Measurements from ENCODE around the gene LDLRAP1. TPM values are rescaled to one million over a fixed set of nuclear protein-coding genes. Genes with fewer than 3 reads are reported as not detected.

The LDLRAP1 gene
- total and polyA plus RNA-seq, 7 donors: 9.1 to 35.8 (median 17.4) TPM

GRCh38 chr1:25546193-25546592 lies 2.8 kb downstream of the LDLRAP1 start:
- no peak overlapping the region for H3K27ac ChIP-seq
- H3K27me3 ChIP-seq: no peaks in the 10 kb centered on the region
- TF ChIP-seq, protein P1, sequence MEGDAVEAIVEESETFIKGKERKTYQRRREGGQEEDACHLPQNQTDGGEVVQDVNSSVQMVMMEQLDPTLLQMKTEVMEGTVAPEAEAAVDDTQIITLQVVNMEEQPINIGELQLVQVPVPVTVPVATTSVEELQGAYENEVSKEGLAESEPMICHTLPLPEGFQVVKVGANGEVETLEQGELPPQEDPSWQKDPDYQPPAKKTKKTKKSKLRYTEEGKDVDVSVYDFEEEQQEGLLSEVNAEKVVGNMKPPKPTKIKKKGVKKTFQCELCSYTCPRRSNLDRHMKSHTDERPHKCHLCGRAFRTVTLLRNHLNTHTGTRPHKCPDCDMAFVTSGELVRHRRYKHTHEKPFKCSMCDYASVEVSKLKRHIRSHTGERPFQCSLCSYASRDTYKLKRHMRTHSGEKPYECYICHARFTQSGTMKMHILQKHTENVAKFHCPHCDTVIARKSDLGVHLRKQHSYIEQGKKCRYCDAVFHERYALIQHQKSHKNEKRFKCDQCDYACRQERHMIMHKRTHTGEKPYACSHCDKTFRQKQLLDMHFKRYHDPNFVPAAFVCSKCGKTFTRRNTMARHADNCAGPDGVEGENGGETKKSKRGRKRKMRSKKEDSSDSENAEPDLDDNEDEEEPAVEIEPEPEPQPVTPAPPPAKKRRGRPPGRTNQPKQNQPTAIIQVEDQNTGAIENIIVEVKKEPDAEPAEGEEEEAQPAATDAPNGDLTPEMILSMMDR (IDR thresholded peaks at IDR 0.05): no peak
- TF ChIP-seq POLR2A (IDR thresholded peaks at IDR 0.05) (no peak), EP300 (IDR thresholded peaks at IDR 0.05) (no peak), POLR2AphosphoS5 (IDR thresholded peaks at IDR 0.05) (no peak)
- H3K4me3 ChIP-seq: no peak overlapping the region
- intact Hi-C loops (cut with DNase I): no loop called here
- DNase-seq: no peak
- 86 to 98% methylated on average over 1 of the region's 1 CpG for WGBS, 2 donors
- no peaks in the 10 kb centered on the region for H3K9me3 ChIP-seq
- no peaks in the 10 kb centered on the region for H3K36me3 ChIP-seq
- peaks cover 0 to 50% (median 38%) of the 10 kb centered on the region in 4 donors for H3K4me1 ChIP-seq

- WGBS, 2 donors: 43 to 73% methylated on average over 4 of the region's 4 CpGs
- H3K4me3 ChIP-seq: no peak overlapping the region
- no peaks in the 10 kb centered on the region for H3K27me3 ChIP-seq
- TF ChIP-seq EP300 (IDR thresholded peaks at IDR 0.05) (no peak), POLR2A (IDR thresholded peaks at IDR 0.05) (no peak), POLR2AphosphoS5 (IDR thresholded peaks at IDR 0.05) (no peak)
- TF ChIP-seq, protein P1 (IDR thresholded peaks at IDR 0.05): no peak
- H3K27ac ChIP-seq: no peak overlapping the region
- intact Hi-C loops (cut with DNase I): no loop called here
- no peaks in the 10 kb centered on the region for H3K9me3 ChIP-seq
- H3K36me3 ChIP-seq: no peaks in the 10 kb centered on the region
- H3K4me1 ChIP-seq: peaks cover 0 to 50% (median 36%) of the 10 kb centered on the region in 4 donors
- DNase-seq: peak; percentile 29
These were observed 5.2 kb downstream of the LDLRAP1 start for GRCh38 chr1:25548601-25549000.

DNA sequence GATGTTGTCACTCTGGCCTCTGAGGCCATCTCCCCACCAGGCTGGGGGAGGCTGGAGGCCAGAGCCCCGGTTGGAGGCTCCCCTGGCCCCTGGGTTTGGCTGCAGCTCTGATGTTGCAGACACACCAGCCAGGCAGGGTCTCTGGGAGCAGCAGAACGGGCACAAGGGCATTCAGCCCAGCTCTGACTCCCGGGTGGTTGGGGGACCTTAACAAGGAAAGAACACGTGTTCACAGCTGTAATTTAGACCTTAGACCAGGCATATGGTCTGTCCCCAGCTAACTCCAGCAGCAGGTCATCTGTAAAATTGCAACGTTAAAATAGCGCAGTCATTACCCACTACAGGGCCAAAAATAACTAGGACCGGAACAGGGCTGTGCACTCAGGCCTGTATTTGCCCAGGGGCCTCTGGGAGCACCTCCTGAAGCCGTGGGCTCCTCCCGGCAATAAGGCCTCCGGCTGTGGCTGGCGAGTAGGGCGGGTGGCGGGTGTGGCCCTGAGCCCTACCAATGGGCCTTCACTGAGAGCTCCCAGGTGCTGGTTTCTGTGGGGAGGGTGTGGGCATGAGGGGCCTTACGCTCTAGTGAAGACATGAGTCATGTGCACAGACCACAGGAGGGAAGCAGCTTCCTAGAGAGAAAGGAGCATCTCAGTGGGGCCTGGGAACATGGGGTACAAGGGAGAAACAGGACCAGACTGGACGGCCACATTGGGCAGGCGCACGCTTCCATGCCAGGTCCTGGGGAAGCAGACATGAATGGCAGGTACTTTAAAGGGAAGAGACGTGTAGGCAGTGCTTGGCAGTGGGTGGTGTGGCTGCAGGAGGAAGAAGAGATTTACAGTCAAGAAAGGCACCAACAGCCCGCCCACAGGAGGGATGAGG lies 6.1 kb downstream of the LDLRAP1 start:
- TF ChIP-seq POLR2AphosphoS5 (IDR thresholded peaks at IDR 0.05) (no peak), POLR2A (IDR thresholded peaks at IDR 0.05) (no peak), EP300 (IDR thresholded peaks at IDR 0.05) (no peak)
- TF ChIP-seq, protein P1 (IDR thresholded peaks at IDR 0.05): no peak
- Histone ChIP-seq H3K4me1 (peaks cover 0 to 45% (median 30%) of the 10 kb centered on the region in 4 donors), H3K9me3 (no peaks in the 10 kb centered on the region), H3K27ac (peak overlapping the region; percentile 13 to 41 (median 20)), H3K36me3 (peaks cover 0 to 5% (median 0%) of the 10 kb centered on the region in 4 donors), H3K4me3 (no peak overlapping the region), H3K27me3 (no peaks in the 10 kb centered on the region)
- DNase-seq: peak; percentile 61
- intact Hi-C loops (cut with DNase I): no loop called here
- 18 to 26% methylated on average over 19 of the region's 19 CpGs for WGBS, 2 donors

DNA sequence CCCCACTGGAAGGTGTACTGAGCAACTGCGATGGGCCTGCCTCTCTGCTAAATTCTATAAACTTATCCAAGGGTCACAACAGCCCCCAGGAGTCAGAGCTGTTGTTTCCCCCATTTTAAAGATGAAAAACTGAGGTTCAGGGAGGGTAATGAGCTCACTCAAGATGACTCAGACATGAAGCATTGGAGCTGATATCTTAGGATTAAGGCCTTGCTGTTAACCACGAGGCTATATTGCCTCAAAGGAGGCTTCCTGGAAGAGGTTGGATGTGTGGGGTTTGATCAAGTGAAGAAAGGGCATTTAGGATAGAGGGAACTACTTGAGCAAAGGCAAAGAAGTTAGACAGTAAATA lies 6.7 kb downstream of the LDLRAP1 start:
- intact Hi-C loops (cut with DNase I): no loop called here
- WGBS, 2 donors: 24 to 33% methylated on average over 2 of the region's 2 CpGs
- TF ChIP-seq, protein P1 (IDR thresholded peaks at IDR 0.05): no peak
- TF ChIP-seq EP300 (IDR thresholded peaks at IDR 0.05) (no peak), POLR2AphosphoS5 (IDR thresholded peaks at IDR 0.05) (no peak), POLR2A (IDR thresholded peaks at IDR 0.05) (no peak)
- H3K27me3 ChIP-seq: no peaks in the 10 kb centered on the region
- no peak for DNase-seq
- H3K27ac ChIP-seq: peak overlapping the region in 2 of 4 donors; percentile 13 to 25
- H3K4me3 ChIP-seq: no peak overlapping the region
- H3K9me3 ChIP-seq: no peaks in the 10 kb centered on the region
- H3K36me3 ChIP-seq: peaks cover 0 to 11% (median 0%) of the 10 kb centered on the region in 4 donors
- peaks cover 0 to 39% (median 23%) of the 10 kb centered on the region in 4 donors for H3K4me1 ChIP-seq

All from sigmoid colon (tissue), 7 donors.